ENCODE results near the gene SLC6A11.

Gene SLC6A11

GRCh38 chr3:10933805-10934481, 117.9 kb downstream of the SLC6A11 start:
- DNase-seq, result no peak

GRCh38 chr3:10935028-10935427, 119.0 kb downstream of the SLC6A11 start:
- DNase-seq, result no peak

- DNase-seq, result no peak
Observed at GRCh38 chr3:10935846-10936631, 120.0 kb downstream of the SLC6A11 start.

GRCh38 chr3:10936686-10937085, 120.7 kb downstream of the SLC6A11 start:
- DNase-seq, result no peak

- no peak for DNase-seq
Observed at GRCh38 chr3:10937141-10937825, 121.3 kb downstream of the SLC6A11 start.

GRCh38 chr3:10939556-10939955, 123.5 kb downstream of the SLC6A11 start:
- DNase-seq, result no peak

- no peak for DNase-seq
Observed at GRCh38 chr3:10940106-10940505, 124.1 kb downstream of the SLC6A11 start.

GRCh38 chr3:10941972-10942371, 125.9 kb downstream of the SLC6A11 start:
- no peak for DNase-seq

GRCh38 chr3:10942690-10943205, 126.7 kb downstream of the SLC6A11 start:
- no peak for DNase-seq

GRCh38 chr3:10944866-10945265, 128.8 kb downstream of the SLC6A11 start:
- DNase-seq, result no peak

GRCh38 chr3:10945683-10946287, 129.8 kb downstream of the SLC6A11 start:
- no peak for DNase-seq

- DNase-seq, result no peak
Observed at GRCh38 chr3:10946526-10946925, 130.5 kb downstream of the SLC6A11 start.

GRCh38 chr3:10948326-10948725, 132.3 kb downstream of the SLC6A11 start:
- DNase-seq, result no peak

- DNase-seq, result no peak
Observed at GRCh38 chr3:10949197-10949596, 133.2 kb downstream of the SLC6A11 start.

GRCh38 chr3:10950476-10951294, 134.7 kb downstream of the SLC6A11 start:
- DNase-seq, result no peak

GRCh38 chr3:10951295-10951926, 135.4 kb downstream of the SLC6A11 start:
- DNase-seq, result no peak

GRCh38 chr3:10952525-10952924, 136.5 kb downstream of the SLC6A11 start:
- no peak for DNase-seq

GRCh38 chr3:10954740-10955139, 138.7 kb downstream of the SLC6A11 start:
- no peak for DNase-seq

- no peak for DNase-seq
Observed at GRCh38 chr3:10955711-10956453, 139.9 kb downstream of the SLC6A11 start.

- no peak for DNase-seq
Observed at GRCh38 chr3:10956531-10956930, 140.5 kb downstream of the SLC6A11 start.

GRCh38 chr3:10956986-10957385, 141.0 kb downstream of the SLC6A11 start:
- no peak for DNase-seq
